GM10266 (cell line): ENCODE results near the gene PACS2.

ENCODE experiments used
- DNase-seq: peaks from one replicate; pipeline ENCODE4 v3.0.0; 2012; ENCODE audit errors: extremely low spot score
- TF ChIP-seq, protein P1 (sequence below): IDR thresholded peaks from 2 replicates; pipeline ENCODE4 v1.5.1; 2012; ENCODE audit warnings: mild to moderate bottlenecking, low read depth; ENCODE audit not compliant: control insufficient read depth, insufficient read depth; ENCODE audit errors: missing control alignments

The PACS2 gene

DNA sequence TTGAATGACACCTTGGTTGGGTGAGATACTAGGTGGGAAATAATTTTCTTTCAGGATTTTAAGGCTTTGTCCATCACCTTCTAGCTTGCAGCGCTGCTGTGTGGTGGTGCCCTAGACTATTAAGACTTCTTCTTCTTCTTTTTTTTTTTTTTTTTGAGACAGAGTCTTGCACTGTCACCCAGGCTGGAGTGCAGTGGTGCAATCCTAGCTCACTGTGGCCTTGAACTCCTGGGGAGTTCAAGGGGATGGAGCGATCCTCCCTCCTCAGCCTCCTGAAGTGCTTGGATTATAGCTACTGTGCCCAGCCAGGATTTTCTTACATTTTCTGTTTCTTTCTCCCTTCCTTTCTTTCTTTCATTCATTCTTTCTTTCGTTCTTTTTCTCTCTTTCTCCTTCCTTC is 94.8 kb downstream of the PACS2 start:
- DNase-seq, result no peak
- TF ChIP-seq, protein P1, sequence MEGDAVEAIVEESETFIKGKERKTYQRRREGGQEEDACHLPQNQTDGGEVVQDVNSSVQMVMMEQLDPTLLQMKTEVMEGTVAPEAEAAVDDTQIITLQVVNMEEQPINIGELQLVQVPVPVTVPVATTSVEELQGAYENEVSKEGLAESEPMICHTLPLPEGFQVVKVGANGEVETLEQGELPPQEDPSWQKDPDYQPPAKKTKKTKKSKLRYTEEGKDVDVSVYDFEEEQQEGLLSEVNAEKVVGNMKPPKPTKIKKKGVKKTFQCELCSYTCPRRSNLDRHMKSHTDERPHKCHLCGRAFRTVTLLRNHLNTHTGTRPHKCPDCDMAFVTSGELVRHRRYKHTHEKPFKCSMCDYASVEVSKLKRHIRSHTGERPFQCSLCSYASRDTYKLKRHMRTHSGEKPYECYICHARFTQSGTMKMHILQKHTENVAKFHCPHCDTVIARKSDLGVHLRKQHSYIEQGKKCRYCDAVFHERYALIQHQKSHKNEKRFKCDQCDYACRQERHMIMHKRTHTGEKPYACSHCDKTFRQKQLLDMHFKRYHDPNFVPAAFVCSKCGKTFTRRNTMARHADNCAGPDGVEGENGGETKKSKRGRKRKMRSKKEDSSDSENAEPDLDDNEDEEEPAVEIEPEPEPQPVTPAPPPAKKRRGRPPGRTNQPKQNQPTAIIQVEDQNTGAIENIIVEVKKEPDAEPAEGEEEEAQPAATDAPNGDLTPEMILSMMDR, result no peak

DNA sequence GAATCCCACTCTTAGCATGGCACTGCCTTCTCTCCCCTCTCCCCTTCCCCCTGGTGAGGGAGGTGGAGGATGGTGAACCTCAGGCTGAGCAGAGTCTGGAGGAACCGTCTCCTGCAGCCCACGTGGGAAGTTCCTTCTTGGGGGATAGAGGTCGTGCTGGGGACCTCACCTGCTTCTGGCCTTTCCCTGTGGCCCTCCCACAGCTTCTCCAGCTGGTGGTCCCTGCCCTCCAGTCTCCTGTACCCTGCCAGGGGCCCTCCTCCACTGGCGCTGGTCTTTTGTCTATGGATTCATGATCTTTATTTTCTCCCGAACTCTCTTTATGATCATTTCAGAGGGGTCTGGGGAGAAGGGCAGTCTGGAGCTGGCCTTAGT is 96.1 kb downstream of the PACS2 start:
- TF ChIP-seq, protein P1, result no peak
- peak; percentile 29 for DNase-seq

DNA sequence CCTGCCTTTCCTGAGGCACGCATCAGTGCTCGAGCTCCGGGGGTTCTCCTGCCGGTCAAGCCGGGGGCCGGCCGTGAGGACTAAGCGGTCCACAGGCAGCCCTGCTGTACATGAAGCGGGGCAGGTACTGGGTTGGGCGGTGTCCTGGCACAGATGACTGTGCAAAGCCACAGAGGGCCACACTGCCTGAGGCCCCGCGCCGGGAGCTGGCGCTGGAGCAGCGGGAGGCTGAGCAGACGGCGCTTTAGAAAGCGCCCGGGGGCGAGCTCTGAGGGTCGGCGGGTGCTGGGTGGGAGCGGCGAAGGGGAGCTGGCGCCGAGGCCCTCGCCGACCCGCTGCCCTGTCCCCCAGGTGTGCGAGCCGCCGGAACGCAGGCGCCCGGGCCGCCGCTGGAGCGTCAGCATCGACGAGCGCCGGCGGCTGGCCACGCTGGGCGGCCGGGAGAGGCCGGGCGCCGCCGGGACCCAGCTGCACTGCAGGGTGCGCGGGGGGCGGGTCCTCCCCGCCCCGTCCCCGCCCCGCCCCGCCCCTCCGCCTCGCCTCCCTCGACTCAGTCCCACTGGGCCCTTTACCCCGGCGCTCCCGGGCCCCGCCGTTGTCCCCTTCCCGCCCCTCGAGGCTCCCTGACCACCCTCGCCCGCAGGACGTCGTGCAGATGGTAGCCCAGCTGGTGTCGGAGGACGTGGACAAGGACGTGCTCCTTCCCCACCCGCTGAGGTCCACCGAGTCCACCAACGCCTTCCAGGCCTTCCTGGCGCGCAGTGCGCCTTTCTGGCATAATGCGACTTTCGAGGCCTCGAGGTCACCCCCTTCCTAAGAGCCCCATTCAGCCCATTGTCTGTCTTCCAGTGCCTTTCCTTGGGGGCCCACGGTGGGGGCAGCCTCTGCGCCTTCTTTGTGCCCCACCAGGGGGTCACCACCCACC is 96.7 kb downstream of the PACS2 start:
- peak; percentile 90 for DNase-seq
- TF ChIP-seq, protein P1, result no peak

DNA sequence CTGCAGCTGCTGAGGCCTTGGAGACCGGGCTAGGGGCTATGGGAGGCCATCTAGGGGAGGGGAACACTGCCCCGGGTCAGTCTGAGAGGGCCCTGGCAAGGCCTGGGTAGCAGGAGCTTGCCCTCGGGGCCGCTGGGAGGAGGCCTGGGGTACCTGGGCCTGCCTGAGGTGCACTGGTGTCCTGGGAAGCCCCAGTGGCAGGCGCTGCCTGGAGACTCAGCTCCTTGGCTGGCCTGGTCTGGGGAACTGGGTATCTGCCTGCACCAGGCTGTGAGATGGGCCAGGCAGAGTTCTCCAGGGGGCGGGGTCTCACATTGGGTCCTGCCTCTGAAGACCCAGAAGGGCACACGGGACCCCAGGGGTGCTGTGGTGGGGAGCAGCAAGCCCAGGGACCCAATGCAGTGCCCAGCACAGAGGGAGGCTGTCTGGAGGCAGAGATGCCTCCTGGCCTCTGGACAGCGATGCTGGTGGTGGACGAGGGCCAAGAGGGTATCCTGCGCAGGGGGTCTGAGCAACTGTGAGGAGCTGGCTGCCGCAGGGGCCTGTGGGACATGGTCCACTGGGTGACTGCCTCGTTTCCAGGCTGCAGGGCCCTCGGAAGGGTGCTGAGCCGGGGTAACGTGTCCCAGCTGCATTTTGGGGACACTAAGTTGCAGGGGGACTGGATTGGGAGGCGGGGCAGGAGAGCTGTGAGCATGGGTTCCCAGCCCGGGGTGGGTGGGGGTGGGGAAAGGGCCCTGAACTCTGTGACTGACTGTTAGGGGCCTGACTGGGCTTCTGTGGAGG is 97.6 kb downstream of the PACS2 start:
- peak; percentile 36 for DNase-seq

DNA sequence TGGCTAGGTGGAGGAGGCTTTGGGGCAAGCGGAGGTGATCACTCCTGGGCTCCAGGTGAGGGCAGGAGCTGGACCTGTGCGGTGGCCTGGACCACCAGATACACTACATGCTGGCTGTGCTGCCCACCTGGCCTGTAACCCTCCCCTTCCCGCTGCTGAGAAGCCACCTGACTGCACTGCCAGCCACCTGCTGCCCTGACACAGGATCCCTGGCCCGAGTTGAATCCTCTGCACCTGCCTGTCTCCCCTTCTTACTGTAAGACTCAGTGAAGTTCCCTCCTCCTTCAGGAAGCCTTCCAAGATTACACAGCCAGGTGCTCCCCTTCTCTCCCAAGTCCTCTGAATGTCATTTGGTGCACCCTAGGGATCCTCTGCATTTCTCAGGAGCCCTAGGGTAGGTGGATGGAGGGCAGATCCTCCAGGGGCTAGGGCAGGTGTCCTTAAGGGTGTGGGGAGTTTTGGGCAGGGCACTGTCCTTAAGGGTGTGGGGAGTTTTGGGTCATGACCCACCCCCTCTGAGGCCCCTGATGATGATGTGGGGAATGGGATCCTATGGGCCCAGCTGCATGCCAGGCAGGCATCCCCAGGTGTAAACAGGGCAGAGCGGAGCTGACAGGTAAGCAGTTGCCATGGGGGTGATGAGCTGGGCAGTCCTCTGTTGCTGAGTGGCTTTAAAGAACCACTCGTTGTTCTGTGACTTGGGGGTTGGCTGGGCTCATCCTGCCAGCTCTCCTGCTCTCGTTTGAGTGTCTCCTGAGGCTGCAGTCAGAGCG is 98.4 kb downstream of the PACS2 start:
- DNase-seq, result no peak
- TF ChIP-seq, protein P1, result no peak

More for the DNA sequence above, 97.6 kb downstream of the PACS2 start:
- TF ChIP-seq, protein P1, result no peak

DNA sequence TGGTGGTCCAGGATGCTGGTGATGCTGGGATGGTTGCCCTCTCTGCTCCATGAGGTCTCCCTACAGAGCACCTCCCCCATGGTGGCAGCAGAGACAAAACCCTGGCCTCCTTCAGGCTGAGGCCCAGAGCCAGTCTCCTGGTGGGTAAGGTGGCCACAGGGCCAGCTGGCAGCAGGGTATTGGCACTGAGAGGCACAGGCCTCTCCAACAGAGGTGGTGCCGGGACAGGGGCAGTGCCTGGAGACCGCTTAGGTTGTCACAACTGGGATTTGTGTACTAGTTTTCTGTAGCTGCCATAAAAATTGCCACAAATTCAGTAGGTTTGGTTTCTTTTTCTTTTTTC is 99.0 kb downstream of the PACS2 start:
- DNase-seq, result no peak
- TF ChIP-seq, protein P1, result no peak
